ENCODE measurements around the gene LRRC63. TPM values are rescaled to one million over a fixed set of nuclear protein-coding genes. Genes with fewer than 3 reads are reported as not detected.
"Not testable (repeated sequence)": the region's sequence is repeated elsewhere in the genome, so short reads cannot be mapped to it uniquely, and the experiment has no call there.

Gene LRRC63
- total RNA-seq, 1 donor from 2014 or later = 0.69 TPM

GRCh38 chr13:46235286-46235685 lies 23.6 kb downstream of the LRRC63 start:
- DNase-seq (ENCODE audit: low spot score) = no peak

GRCh38 chr13:46265292-46265691 lies 53.6 kb downstream of the LRRC63 start:
- no peak for DNase-seq (ENCODE audit: low spot score)

GRCh38 chr13:46267166-46267565 lies 55.4 kb downstream of the LRRC63 start:
- DNase-seq (ENCODE audit: low spot score) = no peak

GRCh38 chr13:46270416-46270815 lies 58.7 kb downstream of the LRRC63 start:
- DNase-seq (ENCODE audit: low spot score) = no peak

- DNase-seq (ENCODE audit: low spot score) = no peak
Observed at GRCh38 chr13:46274094-46274698, 62.5 kb downstream of the LRRC63 start.

GRCh38 chr13:46278474-46278873 lies 66.7 kb downstream of the LRRC63 start:
- DNase-seq (ENCODE audit: low spot score) = no peak

- no peak for DNase-seq (ENCODE audit: low spot score)
Observed at GRCh38 chr13:46281779-46282178, 70.1 kb downstream of the LRRC63 start.

- DNase-seq (ENCODE audit: low spot score) = not testable (repeated sequence)
Observed at GRCh38 chr13:46283912-46284824, 72.4 kb downstream of the LRRC63 start.

GRCh38 chr13:46286972-46287371 lies 75.2 kb downstream of the LRRC63 start:
- DNase-seq (ENCODE audit: low spot score) = no peak

- no peak for DNase-seq (ENCODE audit: low spot score)
Observed at GRCh38 chr13:46288570-46289259, 77.0 kb downstream of the LRRC63 start.

- DNase-seq (ENCODE audit: low spot score) = no peak
Observed at GRCh38 chr13:46289260-46289955, 77.7 kb downstream of the LRRC63 start.

- DNase-seq (ENCODE audit: low spot score) = no peak
Observed at GRCh38 chr13:46290434-46290833, 78.7 kb downstream of the LRRC63 start.

GRCh38 chr13:46293436-46293835 lies 81.7 kb downstream of the LRRC63 start:
- DNase-seq (ENCODE audit: low spot score) = no peak

GRCh38 chr13:46295491-46296114 lies 83.9 kb downstream of the LRRC63 start:
- DNase-seq (ENCODE audit: low spot score) = peak; percentile 27

GRCh38 chr13:46296115-46296822 lies 84.5 kb downstream of the LRRC63 start:
- no peak for DNase-seq (ENCODE audit: low spot score)

- DNase-seq (ENCODE audit: low spot score) = no peak
Observed at GRCh38 chr13:46296921-46297320, 85.2 kb downstream of the LRRC63 start.

GRCh38 chr13:46297361-46297811 lies 85.7 kb downstream of the LRRC63 start:
- no peak for DNase-seq (ENCODE audit: low spot score)

GRCh38 chr13:46303742-46304385 lies 92.1 kb downstream of the LRRC63 start:
- no peak for DNase-seq (ENCODE audit: low spot score)

GRCh38 chr13:46304546-46304945 lies 92.8 kb downstream of the LRRC63 start:
- no peak for DNase-seq (ENCODE audit: low spot score)

GRCh38 chr13:46307554-46307953 lies 95.8 kb downstream of the LRRC63 start:
- no peak for DNase-seq (ENCODE audit: low spot score)
